ENCODE data around the gene PTPRM. TPM values are rescaled to one million over a fixed set of nuclear protein-coding genes. Genes with fewer than 3 reads are reported as not detected.

Gene PTPRM
- total RNA-seq = 10 to 100 TPM; 22.5 to 92.5 (median 39.2) TPM

- peak within 1 kb of the TSS; percentile 89 to 96 (median 94) for H3K27ac ChIP-seq
- peak; percentile 72 for DNase-seq
- H3K4me1 ChIP-seq = peaks cover 4 to 26% (median 11%) of the 10 kb centered on the region in 4 donors
- H3K36me3 ChIP-seq = no peaks in the 10 kb centered on the region
- TF ChIP-seq POLR2AphosphoS5 (IDR thresholded peaks at IDR 0.05) (peak; percentile 31 to 60 (median 41)), POLR2A (IDR thresholded peaks at IDR 0.05) (no peak), CTCF (IDR thresholded peaks at IDR 0.05) (peak in 2 of 5 experiments; percentile 11 to 20), EP300 (IDR thresholded peaks at IDR 0.05; ENCODE audit: low read depth) (no peak)
- no peaks in the 10 kb centered on the region for H3K9me3 ChIP-seq
- in situ Hi-C loops (cut with MboI; ENCODE audit: low pct_ligation_motif_present in 1 of 4, low pct_unique_long_range_greater_than_20kb in 1 of 4, low sequenced_read_pairs in 3 of 4) (loop anchor here in 2 of 4 donors (25.0 kb wide), 2 partner anchors 280 to 305 kb away; no protein-coding TSS in a partner anchor), intact Hi-C loops (cut with DNase I; ENCODE audit: low total_unique reads) (loop anchor here (5.0 kb wide), 3 partner anchors 100 to 1185 kb away; no protein-coding TSS in a partner anchor)
- WGBS, 2 donors (ENCODE audit: low coverage in 1 of 2) = 0 to 3% methylated on average over 1 to 42 of the region's 139 CpGs
- peaks cover 49% of the 10 kb centered on the region for H3K27me3 ChIP-seq
- peak within 1 kb of the TSS; percentile 63 to 78 (median 71) for H3K4me3 ChIP-seq
Observed at GRCh38 chr18:7566567-7567473, at the start of gene PTPRM. PTPRM (plus strand) TSS chr18:7567316; CDS start chr18:7567819, 503 bp downstream.

GRCh38 chr18:7517852-7518251 is 49.3 kb upstream of the PTPRM start:
- no peak overlapping the region for H3K27ac ChIP-seq
- no peak overlapping the region for H3K4me3 ChIP-seq
- TF ChIP-seq CTCF (IDR thresholded peaks at IDR 0.05) (no peak), POLR2AphosphoS5 (IDR thresholded peaks at IDR 0.05) (no peak), POLR2A (IDR thresholded peaks at IDR 0.05) (no peak), EP300 (IDR thresholded peaks at IDR 0.05; ENCODE audit: low read depth) (no peak)
- no peaks in the 10 kb centered on the region for H3K27me3 ChIP-seq
- H3K36me3 ChIP-seq = no peaks in the 10 kb centered on the region
- DNase-seq = no peak
- intact Hi-C loops (cut with DNase I; ENCODE audit: low total_unique reads) (no loop called here), in situ Hi-C loops (cut with MboI; ENCODE audit: low pct_ligation_motif_present in 1 of 4, low pct_unique_long_range_greater_than_20kb in 1 of 4, low sequenced_read_pairs in 3 of 4) (no loop called here)
- 71 to 88% methylated on average over 4 of the region's 4 CpGs for WGBS, 2 donors (ENCODE audit: low coverage in 1 of 2)
- no peaks in the 10 kb centered on the region for H3K9me3 ChIP-seq
- no peaks in the 10 kb centered on the region for H3K4me1 ChIP-seq

- intact Hi-C loops (cut with DNase I; ENCODE audit: low total_unique reads) (no loop called here), in situ Hi-C loops (cut with MboI; ENCODE audit: low pct_ligation_motif_present in 1 of 4, low pct_unique_long_range_greater_than_20kb in 1 of 4, low sequenced_read_pairs in 3 of 4) (no loop called here)
- H3K9me3 ChIP-seq = no peaks in the 10 kb centered on the region
- DNase-seq = no peak
- TF ChIP-seq POLR2A (IDR thresholded peaks at IDR 0.05) (no peak), CTCF (IDR thresholded peaks at IDR 0.05) (no peak), POLR2AphosphoS5 (IDR thresholded peaks at IDR 0.05) (no peak), EP300 (IDR thresholded peaks at IDR 0.05; ENCODE audit: low read depth) (no peak)
- H3K27ac ChIP-seq = no peak overlapping the region
- no peaks in the 10 kb centered on the region for H3K36me3 ChIP-seq
- no peaks in the 10 kb centered on the region for H3K27me3 ChIP-seq
- 16 to 44% methylated on average over 4 to 6 of the region's 6 CpGs for WGBS, 2 donors (ENCODE audit: low coverage in 1 of 2)
- peaks cover 0 to 4% (median 0%) of the 10 kb centered on the region in 4 donors for H3K4me1 ChIP-seq
- no peak overlapping the region for H3K4me3 ChIP-seq
Observed at GRCh38 chr18:7520200-7520785, 46.8 kb upstream of the PTPRM start.

- H3K4me3 ChIP-seq = no peak overlapping the region
- no peak overlapping the region for H3K27ac ChIP-seq
Observed at GRCh38 chr18:7521226-7521856, 45.8 kb upstream of the PTPRM start.

More at GRCh38 chr18:7521226-7521856, 45.8 kb upstream of the PTPRM start:
- intact Hi-C loops (cut with DNase I; ENCODE audit: low total_unique reads) (no loop called here), in situ Hi-C loops (cut with MboI; ENCODE audit: low pct_ligation_motif_present in 1 of 4, low pct_unique_long_range_greater_than_20kb in 1 of 4, low sequenced_read_pairs in 3 of 4) (no loop called here)
- WGBS, 2 donors (ENCODE audit: low coverage in 1 of 2) = 84 to 96% methylated on average over 6 to 8 of the region's 8 CpGs
- TF ChIP-seq CTCF (IDR thresholded peaks at IDR 0.05) (no peak), POLR2A (IDR thresholded peaks at IDR 0.05) (no peak), POLR2AphosphoS5 (IDR thresholded peaks at IDR 0.05) (no peak), EP300 (IDR thresholded peaks at IDR 0.05; ENCODE audit: low read depth) (no peak)
- Histone ChIP-seq H3K9me3 (no peaks in the 10 kb centered on the region), H3K4me1 (peaks cover 0 to 4% (median 0%) of the 10 kb centered on the region in 4 donors), H3K27me3 (no peaks in the 10 kb centered on the region), H3K36me3 (no peaks in the 10 kb centered on the region)
- no peak for DNase-seq
